Activated CD4-positive, alpha-beta memory T cell treated with anti-CD3 and anti-CD28 coated beads, Interleukin-2, amount 10 ng/mL, durations not matched to agents 7 days and 5 days (primary cell): ENCODE measurements around the gene PRKAG3. TPM values are rescaled to one million over a fixed set of nuclear protein-coding genes. Genes with fewer than 3 reads are reported as not detected.
"Not testable (repeated sequence)": the region's sequence is repeated elsewhere in the genome, so short reads cannot be mapped to it uniquely, and the experiment has no call there.

Source experiments
- CTCF ChIA-PET: fragments of 350-600 bp; sonication (Branson Sonifier 250); formaldehyde crosslinking; loops from one replicate; lab custom pipeline; 2021; ENCODE audit warnings: antibody characterized with exemption, inconsistent platforms; lab: Charles Lee
- POLR2A ChIA-PET: fragments of 350-600 bp; sonication (Branson Sonifier 250); formaldehyde crosslinking; loops from one replicate; lab custom pipeline; 2021; ENCODE audit warnings: antibody characterized with exemption; lab: Charles Lee
- DNase-seq: peaks from one replicate; pipeline ENCODE4 v3.0.0-alpha.2; 2020
- H3K27ac Mint-ChIP-seq: one replicate; pipeline ENCODE4 v1.8.0; 2021; ENCODE audit warnings: mild to moderate bottlenecking, mixed read lengths
- H3K27me3 Mint-ChIP-seq: one replicate; pipeline ENCODE4 v1.8.0; 2021; ENCODE audit warnings: mixed read lengths
- H3K36me3 Mint-ChIP-seq: one replicate; pipeline ENCODE4 v1.8.0; 2021; ENCODE audit warnings: low read depth, mixed read lengths
- H3K4me1 Mint-ChIP-seq: one replicate; pipeline ENCODE4 v1.8.0; 2021; ENCODE audit warnings: mixed read lengths
- H3K4me3 Mint-ChIP-seq: one replicate; pipeline ENCODE4 v1.8.0; 2021; ENCODE audit warnings: mild to moderate bottlenecking, mixed read lengths
- H3K9me3 Mint-ChIP-seq: one replicate; pipeline ENCODE4 v1.8.0; 2021; ENCODE audit warnings: mixed read lengths
- total RNA-seq, 2 experiments: library from RNA; stranded (reverse); gene quantifications; one replicate each; pipeline ENCODE4 v1.2.3, GENCODE V29; 2021

Gene PRKAG3
- total RNA-seq, 2 experiments from 2014 or later = not detected

GRCh38 chr2:218852911-218853667, 21.5 kb upstream of the PRKAG3 start:
- POLR2A ChIA-PET = interaction anchor here (1.5 kb wide), 1 partner anchor 45 kb away, joined by 5 read pairs; no protein-coding TSS in a partner anchor

DNA sequence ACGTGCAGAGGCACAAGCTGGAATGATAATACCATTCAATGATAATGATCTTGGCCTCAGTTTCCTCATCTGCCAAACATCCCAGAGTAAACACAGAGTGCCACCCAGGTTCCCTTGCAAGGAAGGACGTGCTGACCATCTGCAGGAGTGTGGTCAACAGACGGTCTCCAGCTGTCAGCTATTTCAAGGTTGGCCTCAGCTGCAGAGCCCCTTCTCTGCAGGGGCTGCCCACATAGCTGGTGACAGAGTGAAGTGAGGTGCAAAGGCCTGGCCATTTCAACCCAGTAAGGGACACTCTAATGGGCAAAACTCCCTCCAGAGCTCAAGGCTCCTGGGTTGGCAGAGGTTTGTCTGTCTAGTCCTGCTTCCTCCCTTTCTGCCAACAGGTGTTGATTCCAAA, 19.7 kb upstream of the PRKAG3 start:
- Mint-ChIP-seq H3K27ac (no peak overlapping the region), H3K36me3 (no peaks in the 10 kb centered on the region), H3K27me3 (peaks cover 38% of the 10 kb centered on the region), H3K4me1 (no peaks in the 10 kb centered on the region), H3K4me3 (no peak overlapping the region), H3K9me3 (no peaks in the 10 kb centered on the region)
- ChIA-PET CTCF (interaction anchor here (0.9 to 3.2 kb wide), 5 partner anchors 47 to 192 kb away, joined by 4 to 39 read pairs (median 7); partner anchors contain the start of genes BCS1L and ZNF142), POLR2A (interaction anchor here (0.6 kb wide), 1 partner anchor 253 kb away, joined by 3 read pairs; no protein-coding TSS in a partner anchor)
- DNase-seq = no peak

More at GRCh38 chr2:218852911-218853667, 21.5 kb upstream of the PRKAG3 start:
- H3K27me3 Mint-ChIP-seq = peaks cover 55% of the 10 kb centered on the region
- H3K9me3 Mint-ChIP-seq = no peaks in the 10 kb centered on the region
- H3K4me3 Mint-ChIP-seq = no peak overlapping the region
- DNase-seq = peak; percentile 65
- H3K27ac Mint-ChIP-seq = no peak overlapping the region
- H3K36me3 Mint-ChIP-seq = no peaks in the 10 kb centered on the region
- CTCF ChIA-PET = interaction anchor here (0.6 to 3.2 kb wide), 14 partner anchors 10 to 306 kb away, joined by 3 to 39 read pairs (median 4); partner anchors contain the start of genes BCS1L and ZNF142
- H3K4me1 Mint-ChIP-seq = no peaks in the 10 kb centered on the region

DNA sequence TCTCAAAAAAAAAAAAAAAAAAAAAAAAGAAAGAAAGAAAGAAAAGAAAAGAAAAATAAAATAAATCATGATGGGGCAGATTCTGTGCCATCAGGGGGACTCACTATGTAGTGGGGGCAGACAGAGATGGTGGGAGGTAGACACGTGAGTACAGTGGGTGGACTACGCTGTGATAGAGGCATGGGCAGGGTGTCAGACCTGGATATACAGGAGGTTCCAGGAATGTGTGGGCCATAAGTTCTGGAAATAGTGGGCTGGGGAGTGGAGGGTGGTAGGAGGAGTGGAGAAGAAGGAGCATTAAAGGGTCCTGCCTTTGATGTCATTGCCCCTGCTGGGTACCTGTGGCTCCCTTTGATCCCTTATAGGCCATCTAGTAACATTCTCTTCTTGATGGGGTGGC, 19.2 kb upstream of the PRKAG3 start:
- POLR2A ChIA-PET = no interaction called here
- Mint-ChIP-seq H3K27me3 (peaks cover 33% of the 10 kb centered on the region), H3K4me3 (no peak overlapping the region), H3K9me3 (no peaks in the 10 kb centered on the region), H3K4me1 (no peaks in the 10 kb centered on the region), H3K36me3 (no peaks in the 10 kb centered on the region), H3K27ac (no peak overlapping the region)
- no peak for DNase-seq
- CTCF ChIA-PET = interaction anchor here (0.8 to 3.2 kb wide), 8 partner anchors 47 to 192 kb away, joined by 3 to 39 read pairs (median 4); partner anchors contain the start of genes BCS1L and ZNF142

GRCh38 chr2:218849721-218850120, 18.1 kb upstream of the PRKAG3 start:
- H3K27me3 Mint-ChIP-seq = peaks cover 23% of the 10 kb centered on the region
- DNase-seq = no peak
- no peaks in the 10 kb centered on the region for H3K4me1 Mint-ChIP-seq
- H3K27ac Mint-ChIP-seq = no peak overlapping the region
- ChIA-PET POLR2A (no interaction called here), CTCF (interaction anchor here (1.0 to 3.2 kb wide), 3 partner anchors 49 to 191 kb away, joined by 3 to 74 read pairs (median 39); partner anchors contain the start of genes BCS1L and ZNF142)
- H3K36me3 Mint-ChIP-seq = no peaks in the 10 kb centered on the region
- no peaks in the 10 kb centered on the region for H3K9me3 Mint-ChIP-seq
- H3K4me3 Mint-ChIP-seq = no peak overlapping the region

GRCh38 chr2:218846963-218847362, 15.4 kb upstream of the PRKAG3 start:
- not testable (repeated sequence) for H3K4me1 Mint-ChIP-seq, H3K27ac Mint-ChIP-seq, H3K9me3 Mint-ChIP-seq, H3K4me3 Mint-ChIP-seq, DNase-seq, H3K27me3 Mint-ChIP-seq, H3K36me3 Mint-ChIP-seq
- CTCF ChIA-PET = interaction anchor here (0.5 to 2.9 kb wide), 30 partner anchors 9 to 577 kb away, joined by 3 to 74 read pairs (median 3); partner anchors contain the start of genes AAMP, BCS1L, PNKD and TTLL4
- POLR2A ChIA-PET = interaction anchor here (0.6 to 1.2 kb wide), 4 partner anchors 116 to 188 kb away, joined by 3 to 5 read pairs (median 4); partner anchors contain the start of genes BCS1L and ZNF142

GRCh38 chr2:218844334-218844733, 12.7 kb upstream of the PRKAG3 start:
- CTCF ChIA-PET, POLR2A ChIA-PET, H3K9me3 Mint-ChIP-seq, H3K27ac Mint-ChIP-seq, H3K4me1 Mint-ChIP-seq, H3K36me3 Mint-ChIP-seq, H3K4me3 Mint-ChIP-seq, DNase-seq: not testable (repeated sequence)
- peaks cover 18% of the 10 kb centered on the region for H3K27me3 Mint-ChIP-seq

DNA sequence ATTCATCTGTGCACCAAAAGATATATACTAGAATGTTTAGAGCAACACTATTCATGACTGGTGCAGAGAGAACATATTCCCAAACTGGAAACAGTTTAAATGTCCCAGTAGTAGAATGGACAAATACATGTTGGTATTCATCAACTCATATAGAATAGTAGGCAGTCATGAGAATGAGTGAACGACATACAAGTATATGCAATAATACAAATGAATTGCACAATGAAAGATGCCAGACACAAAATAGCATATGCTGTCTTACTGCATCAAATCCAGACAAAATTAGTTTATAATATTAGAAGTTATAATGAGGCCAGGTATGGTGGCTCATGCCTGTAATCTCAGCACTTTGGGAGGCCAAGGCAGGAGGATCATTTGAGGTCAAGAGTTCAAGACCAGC, 8.3 kb upstream of the PRKAG3 start:
- no peaks in the 10 kb centered on the region for H3K36me3 Mint-ChIP-seq
- no peaks in the 10 kb centered on the region for H3K4me1 Mint-ChIP-seq
- H3K4me3 Mint-ChIP-seq = no peak overlapping the region
- no peak for DNase-seq
- H3K27ac Mint-ChIP-seq = no peak overlapping the region
- POLR2A ChIA-PET = interaction anchor here (0.6 kb wide), 1 partner anchor 609 kb away, joined by 3 read pairs; no protein-coding TSS in a partner anchor
- CTCF ChIA-PET = no interaction called here
- no peaks in the 10 kb centered on the region for H3K9me3 Mint-ChIP-seq
- H3K27me3 Mint-ChIP-seq = peaks cover 40% of the 10 kb centered on the region

- CTCF ChIA-PET = interaction anchor here (2.8 kb wide), 1 partner anchor 8 kb away, joined by 9 read pairs; no protein-coding TSS in a partner anchor
- H3K4me3 Mint-ChIP-seq = no peak overlapping the region
- H3K27me3 Mint-ChIP-seq = peaks cover 42% of the 10 kb centered on the region
Measured at GRCh38 chr2:218839430-218839829, 7.8 kb upstream of the PRKAG3 start.

GRCh38 chr2:218837495-218837894, 5.9 kb upstream of the PRKAG3 start:
- H3K27ac Mint-ChIP-seq = no peak overlapping the region
- POLR2A ChIA-PET = no interaction called here
- no peaks in the 10 kb centered on the region for H3K9me3 Mint-ChIP-seq
- peaks cover 49% of the 10 kb centered on the region for H3K27me3 Mint-ChIP-seq
- no peaks in the 10 kb centered on the region for H3K4me1 Mint-ChIP-seq
- DNase-seq = no peak
- no peaks in the 10 kb centered on the region for H3K36me3 Mint-ChIP-seq
- no peak overlapping the region for H3K4me3 Mint-ChIP-seq
- CTCF ChIA-PET = interaction anchor here (2.8 kb wide), 1 partner anchor 10 kb away, joined by 9 read pairs; no protein-coding TSS in a partner anchor

More at GRCh38 chr2:218839430-218839829, 7.8 kb upstream of the PRKAG3 start:
- Mint-ChIP-seq H3K9me3 (no peaks in the 10 kb centered on the region), H3K27ac (no peak overlapping the region), H3K4me1 (no peaks in the 10 kb centered on the region), H3K36me3 (no peaks in the 10 kb centered on the region)
- DNase-seq = no peak
- POLR2A ChIA-PET = interaction anchor here (0.6 kb wide), 1 partner anchor 610 kb away, joined by 3 read pairs; no protein-coding TSS in a partner anchor

DNA sequence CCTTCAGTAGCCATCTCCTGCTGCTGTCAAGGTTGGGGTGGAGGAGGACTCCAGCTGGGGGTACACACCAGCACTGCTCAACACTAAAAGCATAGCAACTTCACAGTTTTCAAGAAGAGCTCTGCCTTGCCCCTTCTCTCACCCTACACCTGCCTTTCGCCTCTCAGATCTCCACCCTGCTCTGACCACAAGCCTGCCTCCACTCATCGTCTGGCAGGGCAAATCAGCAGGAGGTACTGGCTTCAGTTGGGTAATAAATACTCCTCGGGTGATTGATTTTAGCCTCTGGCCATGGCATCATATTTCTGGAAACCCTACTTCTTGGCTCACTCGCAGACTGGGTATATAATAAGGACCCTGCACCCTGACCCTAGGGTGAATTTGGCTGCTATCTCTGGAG, 3.1 kb upstream of the PRKAG3 start:
- CTCF ChIA-PET = no interaction called here
- Mint-ChIP-seq H3K4me3 (no peak overlapping the region), H3K36me3 (no peaks in the 10 kb centered on the region), H3K9me3 (no peaks in the 10 kb centered on the region), H3K27ac (no peak overlapping the region), H3K4me1 (no peaks in the 10 kb centered on the region), H3K27me3 (peaks cover 44% of the 10 kb centered on the region)
- POLR2A ChIA-PET = no interaction called here
- no peak for DNase-seq

GRCh38 chr2:218833023-218833609, 1.5 kb upstream of the PRKAG3 start:
- H3K27me3 Mint-ChIP-seq = peaks cover 32% of the 10 kb centered on the region
- no peaks in the 10 kb centered on the region for H3K4me1 Mint-ChIP-seq
- no peak for DNase-seq
- ChIA-PET CTCF (no interaction called here), POLR2A (no interaction called here)
- no peaks in the 10 kb centered on the region for H3K36me3 Mint-ChIP-seq
- no peak overlapping the region for H3K4me3 Mint-ChIP-seq
- H3K27ac Mint-ChIP-seq = no peak overlapping the region
- no peaks in the 10 kb centered on the region for H3K9me3 Mint-ChIP-seq

DNA sequence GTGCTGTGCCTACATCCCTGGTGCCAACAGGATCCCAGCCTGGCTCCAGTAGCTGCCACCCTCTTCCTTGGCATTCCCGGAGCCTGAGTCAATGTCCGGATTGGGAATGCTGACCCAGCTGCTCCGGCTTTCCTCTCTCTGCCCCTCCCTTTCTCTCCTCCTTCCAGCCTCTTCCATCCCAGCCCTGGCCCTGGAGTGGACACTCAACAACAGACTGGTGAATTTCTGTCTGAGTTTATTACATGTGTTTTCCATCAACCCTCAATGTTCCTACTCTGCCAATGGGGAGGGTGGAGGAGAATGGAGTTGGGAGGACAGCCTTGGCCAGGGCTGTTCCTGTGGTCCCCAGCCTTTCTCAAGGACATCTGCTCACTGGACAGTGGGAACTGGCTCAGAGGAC, 917 bp upstream of the PRKAG3 start:
- CTCF ChIA-PET = interaction anchor here (0.5 kb wide), 1 partner anchor 65 kb away, joined by 4 read pairs; no protein-coding TSS in a partner anchor
- DNase-seq = no peak
- Mint-ChIP-seq H3K4me1 (no peaks in the 10 kb centered on the region), H3K27ac (no peak overlapping the region), H3K9me3 (no peaks in the 10 kb centered on the region), H3K36me3 (no peaks in the 10 kb centered on the region), H3K27me3 (peaks cover 28% of the 10 kb centered on the region), H3K4me3 (no peak overlapping the region)
- POLR2A ChIA-PET = no interaction called here
